ENCODE results near the gene HAUS3. TPM values are rescaled to one million over a fixed set of nuclear protein-coding genes. Genes with fewer than 3 reads are reported as not detected.
"Not testable (repeated sequence)": the region's sequence is repeated elsewhere in the genome, so short reads cannot be mapped to it uniquely, and the experiment has no call there.

Gene HAUS3
- total RNA-seq, 1 experiment from 2014 or later = 11.9 TPM

DNA sequence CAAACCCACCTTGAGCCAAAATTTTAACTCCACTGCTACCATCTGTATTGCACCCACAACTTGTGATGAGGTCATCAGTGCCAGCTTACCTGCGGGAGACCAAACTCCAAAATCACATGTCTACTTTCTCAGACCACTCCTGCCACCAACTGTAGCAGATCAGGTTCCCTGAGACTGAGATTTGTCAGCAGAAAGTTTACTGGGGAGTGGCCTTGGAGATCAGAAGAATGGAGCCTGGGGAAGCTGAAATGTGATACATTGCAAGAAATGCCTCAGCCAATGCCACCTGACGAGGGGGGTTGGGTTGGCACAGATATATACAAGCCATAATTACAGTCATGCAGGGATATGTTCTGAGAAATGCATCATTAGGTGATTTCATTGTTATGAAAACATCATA, 19.1 kb downstream of the HAUS3 start:
- no peak for TF ChIP-seq PRRX2 (CRISPR knock-in tag; IDR thresholded peaks at IDR 0.05)
- TF ChIP-seq CREM (CRISPR knock-in tag; IDR thresholded peaks at IDR 0.05) = no peak
- no peak for TF ChIP-seq ATF1 (CRISPR knock-in tag; IDR thresholded peaks at IDR 0.05)
- TF ChIP-seq, protein P1, sequence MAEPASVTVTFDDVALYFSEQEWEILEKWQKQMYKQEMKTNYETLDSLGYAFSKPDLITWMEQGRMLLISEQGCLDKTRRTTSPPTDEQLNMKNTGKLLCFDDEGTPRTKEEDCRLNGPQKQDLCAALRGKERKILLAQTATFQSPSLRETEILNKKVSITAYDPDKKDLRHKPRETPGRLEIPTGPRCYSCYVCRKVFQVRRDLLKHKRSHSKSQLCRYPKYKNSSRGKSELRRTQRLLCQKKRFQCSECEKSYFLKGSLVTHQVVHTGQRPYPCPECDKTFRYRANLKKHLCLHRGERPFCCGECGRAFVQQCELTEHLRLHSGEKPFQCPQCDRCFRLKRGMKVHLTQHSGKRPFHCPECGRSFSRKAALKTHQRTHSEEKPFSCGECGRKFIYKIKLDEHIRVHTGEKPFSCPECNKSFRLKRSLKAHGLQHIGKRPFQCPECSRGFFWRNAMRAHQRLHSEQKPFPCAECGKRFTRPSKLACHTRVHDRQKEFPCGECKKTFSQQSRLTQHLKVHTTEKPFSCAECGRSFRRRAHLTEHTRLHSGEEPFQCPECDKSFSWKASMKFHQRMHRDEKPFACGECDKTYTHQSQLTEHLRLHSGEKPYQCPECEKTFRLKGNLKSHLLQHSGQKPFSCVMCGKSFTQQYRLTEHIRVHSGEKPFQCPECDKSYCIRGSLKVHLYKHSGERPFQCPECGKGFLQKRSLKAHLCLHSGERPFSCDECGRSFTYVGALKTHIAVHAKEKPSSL (CRISPR knock-in tag; conservative IDR thresholded peaks at IDR 0.05) = no peak
- TF ChIP-seq GABPB1 (CRISPR knock-in tag; IDR thresholded peaks at IDR 0.05) = no peak
- no peak for TF ChIP-seq ZNF416 (CRISPR knock-in tag; IDR thresholded peaks at IDR 0.05)
- TF ChIP-seq MXD4 (CRISPR knock-in tag; IDR thresholded peaks at IDR 0.05; ENCODE audit: borderline replicate concordance) = no peak
- TF ChIP-seq NR1H2 (CRISPR knock-in tag; IDR thresholded peaks at IDR 0.05) = no peak
- no peak for TF ChIP-seq ZNF232 (CRISPR knock-in tag; IDR thresholded peaks at IDR 0.05)
- DNase-seq (ENCODE audit: low spot score) (no peak), ATAC-seq (peak; percentile 16)
- Mint-ChIP-seq H3K27ac (peak overlapping the region; percentile 81), H3K4me3 (peak overlapping the region; percentile 20), H3K4me1 (peaks cover 39% of the 10 kb centered on the region), H3K9me3 (no peaks in the 10 kb centered on the region), H3K36me3 (no peaks in the 10 kb centered on the region; the same call in 1 of the 2 replicates), H3K27me3 (ENCODE audit: low read depth) (peaks cover 66% of the 10 kb centered on the region)
- POLR2A ChIA-PET = no interaction called here
- CTCF ChIA-PET = interaction anchor here (1.8 to 5.8 kb wide), 3 partner anchors 19 to 219 kb away, joined by 4 to 44 read pairs (median 5); partner anchors contain the start of genes HAUS3 and POLN

DNA sequence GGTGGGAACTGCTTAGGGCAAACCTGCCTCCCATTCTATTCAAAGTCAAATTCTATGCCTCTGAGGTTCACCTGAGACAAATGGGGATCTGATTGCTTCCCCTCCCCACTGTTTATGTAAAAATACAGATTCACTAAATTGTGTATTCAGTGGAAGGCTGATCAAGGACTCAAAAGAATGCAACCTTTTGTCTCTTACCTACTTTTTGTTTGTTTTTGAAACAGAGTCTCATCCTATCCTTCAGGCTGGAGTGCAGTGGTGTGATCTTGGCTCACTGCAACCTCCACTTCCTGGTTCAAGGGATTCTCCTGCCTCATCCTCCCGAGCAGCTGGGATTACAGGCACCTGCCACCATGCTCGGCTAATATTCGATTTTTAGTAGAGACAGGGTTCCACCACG, 20.5 kb downstream of the HAUS3 start:
- not testable (repeated sequence) for H3K36me3 Mint-ChIP-seq; H3K9me3 Mint-ChIP-seq; DNase-seq (ENCODE audit: low spot score)
- Mint-ChIP-seq H3K27me3 (ENCODE audit: low read depth) (peaks cover 80% of the 10 kb centered on the region), H3K27ac (peak overlapping the region; percentile 69), H3K4me1 (peaks cover 39% of the 10 kb centered on the region), H3K4me3 (peak overlapping the region; percentile 26)
- peak; percentile 74 for ATAC-seq
- ChIA-PET POLR2A (interaction anchor here (0.6 to 1.0 kb wide), 2 partner anchors 185 to 192 kb away, joined by 3 to 4 read pairs; no protein-coding TSS in a partner anchor), CTCF (interaction anchor here (0.8 to 5.8 kb wide), 12 partner anchors 13 to 295 kb away, joined by 3 to 50 read pairs (median 10); partner anchors contain the start of genes CFAP99, HAUS3 and POLN)
- TF ChIP-seq, protein P2, sequence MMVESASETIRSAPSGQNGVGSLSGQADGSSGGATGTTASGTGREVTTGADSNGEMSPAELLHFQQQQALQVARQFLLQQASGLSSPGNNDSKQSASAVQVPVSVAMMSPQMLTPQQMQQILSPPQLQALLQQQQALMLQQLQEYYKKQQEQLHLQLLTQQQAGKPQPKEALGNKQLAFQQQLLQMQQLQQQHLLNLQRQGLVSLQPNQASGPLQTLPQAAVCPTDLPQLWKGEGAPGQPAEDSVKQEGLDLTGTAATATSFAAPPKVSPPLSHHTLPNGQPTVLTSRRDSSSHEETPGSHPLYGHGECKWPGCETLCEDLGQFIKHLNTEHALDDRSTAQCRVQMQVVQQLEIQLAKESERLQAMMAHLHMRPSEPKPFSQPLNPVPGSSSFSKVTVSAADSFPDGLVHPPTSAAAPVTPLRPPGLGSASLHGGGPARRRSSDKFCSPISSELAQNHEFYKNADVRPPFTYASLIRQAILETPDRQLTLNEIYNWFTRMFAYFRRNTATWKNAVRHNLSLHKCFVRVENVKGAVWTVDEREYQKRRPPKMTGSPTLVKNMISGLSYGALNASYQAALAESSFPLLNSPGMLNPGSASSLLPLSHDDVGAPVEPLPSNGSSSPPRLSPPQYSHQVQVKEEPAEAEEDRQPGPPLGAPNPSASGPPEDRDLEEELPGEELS (CRISPR knock-in tag; IDR thresholded peaks at IDR 0.05) = peak; percentile 38; the same call in 1 of the 2 replicates
- TF ChIP-seq TEAD1 (CRISPR knock-in tag; IDR thresholded peaks at IDR 0.05) (peak; percentile 73), FOXK1 (CRISPR knock-in tag; IDR thresholded peaks at IDR 0.05) (0 out of 2 replicates have a peak, but pooled peaks have one; percentile 15)

DNA sequence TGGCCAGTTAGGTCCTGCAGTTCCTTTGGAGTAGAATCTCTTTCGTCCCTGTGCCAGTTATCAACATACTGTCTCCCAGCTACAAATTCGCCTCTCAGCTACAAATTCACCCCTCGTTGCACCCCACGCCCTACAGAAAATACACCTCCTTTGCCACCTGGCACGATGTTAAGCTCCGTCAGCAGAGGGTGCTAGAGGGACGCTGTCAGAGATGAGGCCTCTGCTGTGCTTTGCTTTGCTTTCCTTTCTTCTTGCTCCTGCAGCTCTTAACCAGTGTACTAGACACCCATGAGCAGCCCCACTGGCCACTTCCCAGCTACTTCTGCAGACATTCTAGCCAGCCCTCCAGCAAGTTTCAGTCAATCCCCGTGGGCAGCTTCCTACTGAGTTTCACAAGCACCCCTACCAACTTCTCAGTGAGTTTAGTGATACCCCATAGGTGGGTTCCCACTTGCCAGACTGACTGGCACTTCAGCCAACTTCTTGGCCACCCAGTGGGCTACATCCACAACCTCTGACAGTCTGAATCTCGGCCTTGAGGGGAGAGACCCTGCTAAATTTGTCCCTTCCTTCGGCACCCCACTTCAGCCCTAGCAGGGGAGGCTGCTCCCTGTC, 21.8 kb downstream of the HAUS3 start:
- ATAC-seq (peak; percentile 67), DNase-seq (ENCODE audit: low spot score) (peak; percentile 86)
- H3K9me3 Mint-ChIP-seq = no peaks in the 10 kb centered on the region
- peaks cover 87% of the 10 kb centered on the region for H3K27me3 Mint-ChIP-seq (ENCODE audit: low read depth)
- no peak overlapping the region for H3K27ac Mint-ChIP-seq
- no peak overlapping the region for H3K4me3 Mint-ChIP-seq
- ChIA-PET CTCF (interaction anchor here (0.5 to 5.8 kb wide), 70 partner anchors 8 to 466 kb away, joined by 3 to 50 read pairs (median 4); partner anchors contain the start of genes CFAP99, HAUS3, MXD4 and NELFA), POLR2A (interaction anchor here (1.1 kb wide), 1 partner anchor 22 kb away, joined by 5 read pairs; the partner anchor contains the start of genes HAUS3 and POLN)
- peaks cover 47% of the 10 kb centered on the region for H3K4me1 Mint-ChIP-seq
- H3K36me3 Mint-ChIP-seq = no peaks in the 10 kb centered on the region; the same call in 1 of the 2 replicates
- TF ChIP-seq, protein P3, sequence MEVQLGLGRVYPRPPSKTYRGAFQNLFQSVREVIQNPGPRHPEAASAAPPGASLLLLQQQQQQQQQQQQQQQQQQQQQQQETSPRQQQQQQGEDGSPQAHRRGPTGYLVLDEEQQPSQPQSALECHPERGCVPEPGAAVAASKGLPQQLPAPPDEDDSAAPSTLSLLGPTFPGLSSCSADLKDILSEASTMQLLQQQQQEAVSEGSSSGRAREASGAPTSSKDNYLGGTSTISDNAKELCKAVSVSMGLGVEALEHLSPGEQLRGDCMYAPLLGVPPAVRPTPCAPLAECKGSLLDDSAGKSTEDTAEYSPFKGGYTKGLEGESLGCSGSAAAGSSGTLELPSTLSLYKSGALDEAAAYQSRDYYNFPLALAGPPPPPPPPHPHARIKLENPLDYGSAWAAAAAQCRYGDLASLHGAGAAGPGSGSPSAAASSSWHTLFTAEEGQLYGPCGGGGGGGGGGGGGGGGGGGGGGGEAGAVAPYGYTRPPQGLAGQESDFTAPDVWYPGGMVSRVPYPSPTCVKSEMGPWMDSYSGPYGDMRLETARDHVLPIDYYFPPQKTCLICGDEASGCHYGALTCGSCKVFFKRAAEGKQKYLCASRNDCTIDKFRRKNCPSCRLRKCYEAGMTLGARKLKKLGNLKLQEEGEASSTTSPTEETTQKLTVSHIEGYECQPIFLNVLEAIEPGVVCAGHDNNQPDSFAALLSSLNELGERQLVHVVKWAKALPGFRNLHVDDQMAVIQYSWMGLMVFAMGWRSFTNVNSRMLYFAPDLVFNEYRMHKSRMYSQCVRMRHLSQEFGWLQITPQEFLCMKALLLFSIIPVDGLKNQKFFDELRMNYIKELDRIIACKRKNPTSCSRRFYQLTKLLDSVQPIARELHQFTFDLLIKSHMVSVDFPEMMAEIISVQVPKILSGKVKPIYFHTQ (CRISPR knock-in tag; IDR thresholded peaks at IDR 0.05) = no peak
- TF ChIP-seq GTF2I (CRISPR knock-in tag; conservative IDR thresholded peaks at IDR 0.05) = no peak
- TF ChIP-seq ESRRA (CRISPR knock-in tag; IDR thresholded peaks at IDR 0.05; ENCODE audit: borderline replicate concordance) = no peak
- no peak for TF ChIP-seq ZBTB21 (CRISPR knock-in tag; IDR thresholded peaks at IDR 0.05; ENCODE audit: borderline replicate concordance)
- TF ChIP-seq, protein P4, sequence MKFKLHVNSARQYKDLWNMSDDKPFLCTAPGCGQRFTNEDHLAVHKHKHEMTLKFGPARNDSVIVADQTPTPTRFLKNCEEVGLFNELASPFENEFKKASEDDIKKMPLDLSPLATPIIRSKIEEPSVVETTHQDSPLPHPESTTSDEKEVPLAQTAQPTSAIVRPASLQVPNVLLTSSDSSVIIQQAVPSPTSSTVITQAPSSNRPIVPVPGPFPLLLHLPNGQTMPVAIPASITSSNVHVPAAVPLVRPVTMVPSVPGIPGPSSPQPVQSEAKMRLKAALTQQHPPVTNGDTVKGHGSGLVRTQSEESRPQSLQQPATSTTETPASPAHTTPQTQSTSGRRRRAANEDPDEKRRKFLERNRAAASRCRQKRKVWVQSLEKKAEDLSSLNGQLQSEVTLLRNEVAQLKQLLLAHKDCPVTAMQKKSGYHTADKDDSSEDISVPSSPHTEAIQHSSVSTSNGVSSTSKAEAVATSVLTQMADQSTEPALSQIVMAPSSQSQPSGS (CRISPR knock-in tag; IDR thresholded peaks at IDR 0.05; ENCODE audit: borderline replicate concordance, low read depth) = no peak
- no peak for TF ChIP-seq JAZF1 (CRISPR knock-in tag; IDR thresholded peaks at IDR 0.05)
- TF ChIP-seq, protein P5, sequence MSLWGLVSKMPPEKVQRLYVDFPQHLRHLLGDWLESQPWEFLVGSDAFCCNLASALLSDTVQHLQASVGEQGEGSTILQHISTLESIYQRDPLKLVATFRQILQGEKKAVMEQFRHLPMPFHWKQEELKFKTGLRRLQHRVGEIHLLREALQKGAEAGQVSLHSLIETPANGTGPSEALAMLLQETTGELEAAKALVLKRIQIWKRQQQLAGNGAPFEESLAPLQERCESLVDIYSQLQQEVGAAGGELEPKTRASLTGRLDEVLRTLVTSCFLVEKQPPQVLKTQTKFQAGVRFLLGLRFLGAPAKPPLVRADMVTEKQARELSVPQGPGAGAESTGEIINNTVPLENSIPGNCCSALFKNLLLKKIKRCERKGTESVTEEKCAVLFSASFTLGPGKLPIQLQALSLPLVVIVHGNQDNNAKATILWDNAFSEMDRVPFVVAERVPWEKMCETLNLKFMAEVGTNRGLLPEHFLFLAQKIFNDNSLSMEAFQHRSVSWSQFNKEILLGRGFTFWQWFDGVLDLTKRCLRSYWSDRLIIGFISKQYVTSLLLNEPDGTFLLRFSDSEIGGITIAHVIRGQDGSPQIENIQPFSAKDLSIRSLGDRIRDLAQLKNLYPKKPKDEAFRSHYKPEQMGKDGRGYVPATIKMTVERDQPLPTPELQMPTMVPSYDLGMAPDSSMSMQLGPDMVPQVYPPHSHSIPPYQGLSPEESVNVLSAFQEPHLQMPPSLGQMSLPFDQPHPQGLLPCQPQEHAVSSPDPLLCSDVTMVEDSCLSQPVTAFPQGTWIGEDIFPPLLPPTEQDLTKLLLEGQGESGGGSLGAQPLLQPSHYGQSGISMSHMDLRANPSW (CRISPR knock-in tag; conservative IDR thresholded peaks at IDR 0.05; ENCODE audit: low read depth) = no peak

Measured in WTC11 (cell line).